GM18517 (cell line): Measurements from ENCODE around the gene NLRP1.

ENCODE experiments used
- ATAC-seq: cut with Tn5 transposase; IDR thresholded peaks from one replicate; pipeline ENCODE4 v1.9.1; 2021; ENCODE audit warnings: mild to moderate bottlenecking, moderate library complexity; ENCODE audit not compliant: unreplicated experiment

The NLRP1 gene

GRCh38 chr17:5526821-5527598, 57.3 kb downstream of the NLRP1 start:
- no peak for ATAC-seq

- ATAC-seq = no peak
Observed at GRCh38 chr17:5523249-5523648, 61.1 kb downstream of the NLRP1 start.

GRCh38 chr17:5522476-5522875, 61.8 kb downstream of the NLRP1 start:
- ATAC-seq = no peak

GRCh38 chr17:5516060-5516792, 68.1 kb downstream of the NLRP1 start:
- no peak for ATAC-seq

- no peak for ATAC-seq
Observed at GRCh38 chr17:5514976-5515375, 69.3 kb downstream of the NLRP1 start.

- no peak for ATAC-seq
Observed at GRCh38 chr17:5513628-5514027, 70.7 kb downstream of the NLRP1 start.

- ATAC-seq = no peak
Observed at GRCh38 chr17:5511401-5512225, 72.7 kb downstream of the NLRP1 start.

GRCh38 chr17:5510771-5511170, 73.5 kb downstream of the NLRP1 start:
- ATAC-seq = no peak

GRCh38 chr17:5509482-5509881, 74.8 kb downstream of the NLRP1 start:
- no peak for ATAC-seq

GRCh38 chr17:5508810-5509209, 75.5 kb downstream of the NLRP1 start:
- ATAC-seq = no peak

GRCh38 chr17:5506307-5506706, 78.0 kb downstream of the NLRP1 start:
- no peak for ATAC-seq

- no peak for ATAC-seq
Observed at GRCh38 chr17:5502552-5502951, 81.8 kb downstream of the NLRP1 start.

- no peak for ATAC-seq
Observed at GRCh38 chr17:5501685-5502084, 82.6 kb downstream of the NLRP1 start.

GRCh38 chr17:5500589-5501391, 83.5 kb downstream of the NLRP1 start:
- ATAC-seq = no peak

- ATAC-seq = no peak
Observed at GRCh38 chr17:5500247-5500588, 84.1 kb downstream of the NLRP1 start.

GRCh38 chr17:5499476-5500231, 84.7 kb downstream of the NLRP1 start:
- no peak for ATAC-seq

- ATAC-seq = no peak
Observed at GRCh38 chr17:5492970-5493369, 91.3 kb downstream of the NLRP1 start.

- ATAC-seq = no peak
Observed at GRCh38 chr17:5488752-5489151, 95.6 kb downstream of the NLRP1 start.

GRCh38 chr17:5486206-5487124, 97.8 kb downstream of the NLRP1 start, which contains the start of gene MIS12:
Gene MIS12, plus strand, starts transcription at chr17:5486566. Its CDS starts 2,297 bp downstream, at chr17:5488863.
- ATAC-seq = peak; percentile 79
